HuH-7.5 (cell line): ENCODE data around the gene CFAP43.
A peak's percentile ranks its signal among the peaks of the same experiment; 100 is the strongest.
"Not testable (repeated sequence)": the region's sequence is repeated elsewhere in the genome, so short reads cannot be mapped to it uniquely, and the experiment has no call there.

ENCODE experiments used
- DNase-seq: peaks from one replicate; pipeline ENCODE4 v3.0.0; 2011; ENCODE audit warnings: low spot score

The CFAP43 gene

GRCh38 chr10:104218751-104219150 lies 13.4 kb downstream of the CFAP43 start:
- no peak for DNase-seq

- no peak for DNase-seq
Measured at GRCh38 chr10:104216631-104217030, 15.5 kb downstream of the CFAP43 start.

GRCh38 chr10:104209575-104210198 lies 22.5 kb downstream of the CFAP43 start:
- peak; percentile 23 for DNase-seq

- DNase-seq, result no peak
Measured at GRCh38 chr10:104208730-104209129, 23.4 kb downstream of the CFAP43 start.

GRCh38 chr10:104202231-104202630 lies 29.9 kb downstream of the CFAP43 start:
- no peak for DNase-seq

- no peak for DNase-seq
Measured at GRCh38 chr10:104201636-104202035, 30.5 kb downstream of the CFAP43 start.

- no peak for DNase-seq
Measured at GRCh38 chr10:104199567-104199966, 32.6 kb downstream of the CFAP43 start.

GRCh38 chr10:104197364-104197763 lies 34.8 kb downstream of the CFAP43 start:
- DNase-seq, result peak; percentile 9

- DNase-seq, result no peak
Measured at GRCh38 chr10:104195706-104196105, 36.5 kb downstream of the CFAP43 start.

GRCh38 chr10:104193787-104194186 lies 38.4 kb downstream of the CFAP43 start:
- DNase-seq, result no peak

GRCh38 chr10:104190695-104191094 lies 41.5 kb downstream of the CFAP43 start:
- DNase-seq, result no peak

- no peak for DNase-seq
Measured at GRCh38 chr10:104183682-104184081, 48.5 kb downstream of the CFAP43 start.

GRCh38 chr10:104174136-104174535 lies 58.0 kb downstream of the CFAP43 start:
- DNase-seq, result not testable (repeated sequence)

- DNase-seq, result no peak
Measured at GRCh38 chr10:104170610-104171254, 61.4 kb downstream of the CFAP43 start.

- no peak for DNase-seq
Measured at GRCh38 chr10:104155591-104155990, 76.6 kb downstream of the CFAP43 start.

- DNase-seq, result no peak
Measured at GRCh38 chr10:104151737-104152136, 80.4 kb downstream of the CFAP43 start.

- DNase-seq, result no peak
Measured at GRCh38 chr10:104150139-104150538, 82.0 kb downstream of the CFAP43 start.

- DNase-seq, result no peak
Measured at GRCh38 chr10:104146882-104147281, 85.3 kb downstream of the CFAP43 start.

GRCh38 chr10:104144931-104145330 lies 87.2 kb downstream of the CFAP43 start:
- DNase-seq, result no peak

GRCh38 chr10:104143829-104144228 lies 88.3 kb downstream of the CFAP43 start:
- no peak for DNase-seq

- no peak for DNase-seq
Measured at GRCh38 chr10:104142081-104142480, 90.1 kb downstream of the CFAP43 start.

- DNase-seq, result no peak
Measured at GRCh38 chr10:104139221-104139620, 92.9 kb downstream of the CFAP43 start.

GRCh38 chr10:104138131-104138530 lies 94.0 kb downstream of the CFAP43 start:
- no peak for DNase-seq

GRCh38 chr10:104130041-104130440 lies 102.1 kb downstream of the CFAP43 start:
- DNase-seq, result no peak
